Astrocyte (in vitro differentiated cells and primary cell): Measurements from ENCODE around the gene PPM1M. TPM values are rescaled to one million over a fixed set of nuclear protein-coding genes. Genes with fewer than 3 reads are reported as not detected.

Experiments used
- DNase-seq: peaks from one replicate; pipeline ENCODE4 v3.0.0-alpha.2; 2010; ENCODE audit warnings: low read depth
- FAIRE-seq: peaks from 2 replicates; lab custom pipeline; 2011; peaks lifted over from hg19 to GRCh38; lab: Jason Lieb, UNC
- H2AFZ ChIP-seq: 2 replicates; pipeline ENCODE4 v1.6.0; 2012; ENCODE audit warnings: low read depth, low read length, inconsistent platforms
- H3K27ac ChIP-seq: 2 replicates; pipeline ENCODE4 v1.5.1; 2011; ENCODE audit warnings: low read depth, low read length, inconsistent platforms
- H3K27me3 ChIP-seq: 2 replicates; pipeline ENCODE4 v1.6.0; 2011; ENCODE audit warnings: low read length, inconsistent platforms; ENCODE audit not compliant: insufficient read depth
- H3K36me3 ChIP-seq: 2 replicates; pipeline ENCODE4 v1.5.1; 2011; ENCODE audit warnings: low read length, inconsistent platforms; ENCODE audit not compliant: insufficient read depth
- H3K4me1 ChIP-seq: 2 replicates; pipeline ENCODE4 v1.5.1; 2011; ENCODE audit warnings: low read length, inconsistent platforms; ENCODE audit not compliant: insufficient read depth
- H3K4me2 ChIP-seq: 2 replicates; pipeline ENCODE4 v1.6.0; 2012; ENCODE audit warnings: low read length, inconsistent platforms
- H3K4me3 ChIP-seq: 2 replicates; pipeline ENCODE4 v1.5.1; 2011; ENCODE audit warnings: low read depth, mild to moderate bottlenecking, low read length, inconsistent platforms; ENCODE audit not compliant: insufficient read depth
- H3K79me2 ChIP-seq: 2 replicates; pipeline ENCODE4 v1.6.0; 2012; ENCODE audit warnings: mild to moderate bottlenecking, low read length, inconsistent platforms; ENCODE audit not compliant: insufficient read depth
- H3K9ac ChIP-seq: 2 replicates; pipeline ENCODE4 v1.6.0; 2012; ENCODE audit warnings: mild to moderate bottlenecking, low read length, inconsistent platforms
- H3K9me3 ChIP-seq: 2 replicates; pipeline ENCODE4 v1.5.1; 2012; ENCODE audit warnings: low read depth, mild to moderate bottlenecking, low read length, inconsistent platforms; ENCODE audit not compliant: insufficient read depth
- H4K20me1 ChIP-seq: 2 replicates; pipeline ENCODE4 v1.6.0; 2012; ENCODE audit warnings: low read length, inconsistent platforms; ENCODE audit not compliant: insufficient read depth
- H3K27ac Mint-ChIP-seq: one replicate; pipeline ENCODE4 v1.8.0; 2021; ENCODE audit warnings: mild to moderate bottlenecking, mixed read lengths; ENCODE audit not compliant: unreplicated experiment
- H3K27me3 Mint-ChIP-seq: one replicate; pipeline ENCODE4 v1.8.0; 2021; ENCODE audit warnings: low read depth, mixed read lengths; ENCODE audit not compliant: unreplicated experiment
- H3K36me3 Mint-ChIP-seq: one replicate; pipeline ENCODE4 v1.8.0; 2021; ENCODE audit warnings: low read depth, mixed read lengths; ENCODE audit not compliant: unreplicated experiment
- H3K4me1 Mint-ChIP-seq: one replicate; pipeline ENCODE4 v1.8.0; 2021; ENCODE audit warnings: low read depth, mixed read lengths; ENCODE audit not compliant: unreplicated experiment
- H3K4me3 Mint-ChIP-seq: one replicate; pipeline ENCODE4 v1.8.0; 2021; ENCODE audit warnings: mild to moderate bottlenecking, moderate library complexity, mixed read lengths; ENCODE audit not compliant: unreplicated experiment
- H3K9me3 Mint-ChIP-seq: one replicate; pipeline ENCODE4 v1.8.0; 2021; ENCODE audit warnings: mild to moderate bottlenecking, mixed read lengths; ENCODE audit not compliant: unreplicated experiment
- CTCF ChIP-seq: IDR thresholded peaks from 2 replicates; pipeline ENCODE4 v1.5.1; 2011; ENCODE audit warnings: low read depth, mild to moderate bottlenecking, inconsistent platforms, low read length, moderate library complexity; ENCODE audit not compliant: insufficient read depth
- EZH2 ChIP-seq: IDR thresholded peaks from 2 replicates; pipeline ENCODE4 v1.6.1; 2012; ENCODE audit warnings: mild to moderate bottlenecking, low read length, inconsistent platforms; ENCODE audit not compliant: insufficient read depth
- total RNA-seq: library from RNA; stranded (reverse); gene quantifications from 2 replicates; pipeline ENCODE4 v1.2.1, GENCODE V29; 2021

PPM1M gene
- total RNA-seq, 1 donor from 2014 or later, result 9.1 TPM

GRCh38 chr3:52226229-52226817, 19.2 kb upstream of the PPM1M start:
- H3K4me1 Mint-ChIP-seq, result no peaks in the 10 kb centered on the region
- H3K27ac Mint-ChIP-seq, result peak overlapping the region; percentile 60
- FAIRE-seq (no peak), DNase-seq (no peak)
- peaks cover 6% of the 10 kb centered on the region for H3K9me3 Mint-ChIP-seq
- H3K4me3 ChIP-seq, result no peak overlapping the region
- no peak overlapping the region for H2AFZ ChIP-seq
- peaks cover 33% of the 10 kb centered on the region for H4K20me1 ChIP-seq
- peaks cover 11% of the 10 kb centered on the region for H3K36me3 ChIP-seq
- H3K36me3 Mint-ChIP-seq, result peaks cover 14% of the 10 kb centered on the region
- TF ChIP-seq CTCF (no peak), EZH2 (no peak)
- no peak overlapping the region for H3K4me2 ChIP-seq
- H3K27ac ChIP-seq, result no peak overlapping the region
- H3K4me3 Mint-ChIP-seq, result no peak overlapping the region
- no peaks in the 10 kb centered on the region for H3K79me2 ChIP-seq
- no peaks in the 10 kb centered on the region for H3K27me3 ChIP-seq
- no peaks in the 10 kb centered on the region for H3K9me3 ChIP-seq
- H3K4me1 ChIP-seq, result no peaks in the 10 kb centered on the region
- H3K27me3 Mint-ChIP-seq, result peaks cover 9% of the 10 kb centered on the region
- no peak overlapping the region for H3K9ac ChIP-seq

- TF ChIP-seq EZH2, result no peak
- TF ChIP-seq CTCF, result no peak
- H3K4me1 Mint-ChIP-seq, result no peaks in the 10 kb centered on the region
- Histone ChIP-seq H3K9ac (no peak overlapping the region), H3K27ac (no peak overlapping the region), H3K9me3 (no peaks in the 10 kb centered on the region), H3K27me3 (no peaks in the 10 kb centered on the region), H3K4me2 (no peak overlapping the region), H3K4me3 (no peak overlapping the region), H3K79me2 (peaks cover 6% of the 10 kb centered on the region), H4K20me1 (peaks cover 41% of the 10 kb centered on the region), H2AFZ (no peak overlapping the region), H3K36me3 (peaks cover 11% of the 10 kb centered on the region), H3K4me1 (no peaks in the 10 kb centered on the region)
- no peak for DNase-seq
- H3K36me3 Mint-ChIP-seq, result peaks cover 16% of the 10 kb centered on the region
- FAIRE-seq, result no peak
- H3K4me3 Mint-ChIP-seq, result no peak overlapping the region
- H3K27me3 Mint-ChIP-seq, result peaks cover 9% of the 10 kb centered on the region
- H3K9me3 Mint-ChIP-seq, result peaks cover 6% of the 10 kb centered on the region
- H3K27ac Mint-ChIP-seq, result no peak overlapping the region
These were observed 18.4 kb upstream of the PPM1M start for GRCh38 chr3:52227117-52227516.

GRCh38 chr3:52227766-52228165, 17.8 kb upstream of the PPM1M start:
- H3K4me3 ChIP-seq, result no peak overlapping the region
- H3K4me3 Mint-ChIP-seq, result no peak overlapping the region
- H3K27ac Mint-ChIP-seq, result no peak overlapping the region
- H4K20me1 ChIP-seq, result peaks cover 48% of the 10 kb centered on the region
- peaks cover 6% of the 10 kb centered on the region for H3K9me3 Mint-ChIP-seq
- no peaks in the 10 kb centered on the region for H3K27me3 ChIP-seq
- H3K79me2 ChIP-seq, result peaks cover 10% of the 10 kb centered on the region
- DNase-seq (no peak), FAIRE-seq (no peak)
- peaks cover 16% of the 10 kb centered on the region for H3K36me3 Mint-ChIP-seq
- peaks cover 11% of the 10 kb centered on the region for H3K36me3 ChIP-seq
- H3K9ac ChIP-seq, result no peak overlapping the region
- H3K27me3 Mint-ChIP-seq, result peaks cover 9% of the 10 kb centered on the region
- no peaks in the 10 kb centered on the region for H3K9me3 ChIP-seq
- no peak overlapping the region for H2AFZ ChIP-seq
- TF ChIP-seq CTCF (no peak), EZH2 (no peak)
- no peak overlapping the region for H3K27ac ChIP-seq
- H3K4me1 ChIP-seq, result no peaks in the 10 kb centered on the region
- H3K4me2 ChIP-seq, result no peak overlapping the region
- H3K4me1 Mint-ChIP-seq, result no peaks in the 10 kb centered on the region
